Trophoblast cell (in vitro differentiated cells and primary cell): Measurements from ENCODE around the gene TXNRD3.
"Not testable (repeated sequence)": the region's sequence is repeated elsewhere in the genome, so short reads cannot be mapped to it uniquely, and the experiment has no call there.

Experiments
- DNase-seq, 2 donors: peaks; one replicate each; pipeline ENCODE4 v3.0.0-alpha.2; 2016
- H2AFZ ChIP-seq: 2 replicates; pipeline ENCODE4 v1.6.1; 2013; ENCODE audit warnings: low read length, moderate library complexity, mild to moderate bottlenecking; ENCODE audit not compliant: insufficient read depth, poor library complexity
- H2AK5ac ChIP-seq: 2 replicates; pipeline ENCODE4 v1.6.1; 2013; ENCODE audit warnings: mild to moderate bottlenecking, low read length
- H2BK120ac ChIP-seq: 2 replicates; pipeline ENCODE4 v1.6.1; 2013; ENCODE audit warnings: low read length, mild to moderate bottlenecking, moderate library complexity; ENCODE audit not compliant: insufficient read depth, poor library complexity
- H2BK12ac ChIP-seq: 2 replicates; pipeline ENCODE4 v1.6.1; 2013; ENCODE audit warnings: mild to moderate bottlenecking, low read length, moderate library complexity
- H2BK5ac ChIP-seq: 2 replicates; pipeline ENCODE4 v1.6.1; 2013; ENCODE audit warnings: low read length, low read depth, moderate library complexity, mild to moderate bottlenecking; ENCODE audit not compliant: poor library complexity
- H3K14ac ChIP-seq: 2 replicates; pipeline ENCODE4 v1.6.1; 2013; ENCODE audit warnings: mild to moderate bottlenecking, low read length
- H3K18ac ChIP-seq: 2 replicates; pipeline ENCODE4 v1.6.1; 2013; ENCODE audit warnings: mild to moderate bottlenecking, low read length
- H3K23ac ChIP-seq: 2 replicates; pipeline ENCODE4 v1.6.1; 2013; ENCODE audit warnings: low read length
- H3K27ac ChIP-seq: 2 replicates; pipeline ENCODE4 v1.5.1; 2013; ENCODE audit warnings: low read depth, mild to moderate bottlenecking, inconsistent platforms, low read length, moderate library complexity
- H3K27me3 ChIP-seq: 2 replicates; pipeline ENCODE4 v1.6.1; 2013; ENCODE audit warnings: inconsistent platforms, mild to moderate bottlenecking, low read length, moderate library complexity; ENCODE audit not compliant: insufficient read depth
- H3K36me3 ChIP-seq, 2 experiments: 1 replicate in 1 of 2; 2 replicates in 1 of 2; pipeline ENCODE4 v1.6.1; 2013; ENCODE audit warnings: low read length in 2 of 2, mild to moderate bottlenecking in 2 of 2, moderate library complexity in 1 of 2; ENCODE audit not compliant: insufficient read depth in 2 of 2, control insufficient read depth in 1 of 2
- H3K4ac ChIP-seq: 2 replicates; pipeline ENCODE4 v1.6.1; 2013; ENCODE audit warnings: low read depth, mild to moderate bottlenecking, low read length, moderate library complexity
- H3K4me1 ChIP-seq, 2 experiments: 1 replicate in 1 of 2; 2 replicates in 1 of 2; pipeline ENCODE4 v1.6.1; 2013; ENCODE audit warnings: low read length in 2 of 2, mild to moderate bottlenecking in 2 of 2, moderate library complexity in 1 of 2; ENCODE audit not compliant: insufficient read depth in 2 of 2, control insufficient read depth in 1 of 2
- H3K4me2 ChIP-seq: 2 replicates; pipeline ENCODE4 v1.6.1; 2013; ENCODE audit warnings: inconsistent platforms, mild to moderate bottlenecking, low read length, moderate library complexity
- H3K4me3 ChIP-seq: 2 replicates; pipeline ENCODE4 v1.5.1; 2013; ENCODE audit warnings: mild to moderate bottlenecking, low read depth, low read length, inconsistent platforms
- H3K79me1 ChIP-seq: one replicate; pipeline ENCODE4 v1.6.1; 2013; ENCODE audit warnings: low read length
- H3K79me2 ChIP-seq: 2 replicates; pipeline ENCODE4 v1.6.1; 2013; ENCODE audit warnings: low read length, mild to moderate bottlenecking; ENCODE audit not compliant: control insufficient read depth, insufficient read depth, poor library complexity
- H3K9ac ChIP-seq: 2 replicates; pipeline ENCODE4 v1.6.1; 2013; ENCODE audit warnings: mild to moderate bottlenecking, low read length
- H3K9me3 ChIP-seq: 2 replicates; pipeline ENCODE4 v1.6.1; 2013; ENCODE audit warnings: low read depth, mild to moderate bottlenecking, control low read depth, inconsistent platforms, low read length; ENCODE audit not compliant: insufficient read depth
- H4K12ac ChIP-seq: 2 replicates; pipeline ENCODE4 v1.6.1; 2013; ENCODE audit warnings: low read depth, mild to moderate bottlenecking, low read length, moderate library complexity
- H4K8ac ChIP-seq: 2 replicates; pipeline ENCODE4 v1.6.1; 2013; ENCODE audit warnings: low read depth, mild to moderate bottlenecking, low read length, moderate library complexity
- H4K91ac ChIP-seq: one replicate; pipeline ENCODE4 v1.6.1; 2013; ENCODE audit warnings: low read depth, mild to moderate bottlenecking, low read length, moderate library complexity
- WGBS: extraction: QIAGEN DNeasy Blood & Tissue Kit; methylation state at CpG from one replicate; pipeline ENCODE4 v1.1.7; 2013; ENCODE audit warnings: missing lambda C conversion rate; ENCODE audit not compliant: insufficient read length, insufficient coverage; ENCODE audit errors: extremely low coverage; 5-methylcytosine and 5-hydroxymethylcytosine counted together

TXNRD3 gene

DNA sequence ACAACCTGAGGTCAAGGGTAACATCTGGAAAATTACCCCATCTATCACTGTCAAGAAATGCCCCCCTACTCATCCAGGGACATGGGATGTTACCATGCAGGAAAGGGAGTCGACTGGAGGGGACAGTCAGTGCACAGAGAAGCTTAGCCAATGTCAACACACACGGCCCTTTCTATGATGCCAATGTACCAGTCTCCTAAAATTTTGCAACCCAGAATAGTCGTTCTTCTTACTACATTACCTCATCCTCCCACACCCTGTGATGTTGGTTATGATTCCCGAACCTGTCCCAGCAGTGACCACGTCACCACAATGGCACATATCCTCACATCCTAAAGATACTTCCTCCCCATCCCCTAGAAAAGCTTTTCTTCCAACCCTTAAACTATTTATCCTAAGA is 20.1 kb downstream of the TXNRD3 start:
- no CpG with 5 or more reads among the region's 5 CpGs for WGBS

DNA sequence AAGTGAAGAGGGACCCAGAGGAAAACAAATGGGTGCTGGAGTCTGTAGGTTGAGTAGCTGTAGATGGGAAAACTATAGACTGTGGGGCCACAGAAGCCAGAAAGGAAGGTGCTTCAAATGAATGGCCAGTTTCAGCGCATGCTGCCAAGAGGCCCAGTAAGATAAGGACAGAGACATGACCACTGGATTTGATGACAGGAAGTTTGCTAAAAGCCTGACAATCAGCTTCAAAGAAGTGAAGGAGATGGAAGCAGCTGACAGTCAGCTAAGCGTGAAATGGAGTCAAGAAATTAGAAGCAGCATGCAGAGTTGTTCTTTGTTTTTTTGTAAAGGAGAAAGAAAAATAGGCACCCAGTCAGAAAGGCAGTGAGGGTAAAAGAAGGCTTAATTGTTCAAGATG is 24.9 kb downstream of the TXNRD3 start:
- H4K91ac ChIP-seq = no peak overlapping the region
- H3K9me3 ChIP-seq = no peaks in the 10 kb centered on the region
- H3K27ac ChIP-seq = no peak overlapping the region
- no peak overlapping the region for H3K23ac ChIP-seq
- no peak overlapping the region for H2BK5ac ChIP-seq
- no peaks in the 10 kb centered on the region for H3K79me2 ChIP-seq
- H3K4me2 ChIP-seq = no peak overlapping the region
- H3K9ac ChIP-seq = no peak overlapping the region
- no CpG with 5 or more reads among the region's 2 CpGs for WGBS
- no peaks in the 10 kb centered on the region for H3K36me3 ChIP-seq
- H2AFZ ChIP-seq = no peak overlapping the region
- H3K79me1 ChIP-seq = no peaks in the 10 kb centered on the region
- H2BK120ac ChIP-seq = no peak overlapping the region
- H2AK5ac ChIP-seq = no peak overlapping the region
- no peak overlapping the region for H3K4me3 ChIP-seq
- H3K14ac ChIP-seq = no peak overlapping the region
- no peaks in the 10 kb centered on the region for H3K27me3 ChIP-seq
- no peak overlapping the region for H4K8ac ChIP-seq
- no peak overlapping the region for H4K12ac ChIP-seq
- H3K4me1 ChIP-seq = no peaks in the 10 kb centered on the region
- DNase-seq = no peak
- no peak overlapping the region for H3K18ac ChIP-seq
- H2BK12ac ChIP-seq = no peak overlapping the region
- H3K4ac ChIP-seq = no peak overlapping the region

More for the DNA sequence above, 20.1 kb downstream of the TXNRD3 start:
- H3K23ac ChIP-seq = no peak overlapping the region
- no peaks in the 10 kb centered on the region for H3K4me1 ChIP-seq
- no peak overlapping the region for H4K8ac ChIP-seq
- no peaks in the 10 kb centered on the region for H3K27me3 ChIP-seq
- H3K18ac ChIP-seq = no peak overlapping the region
- H2BK120ac ChIP-seq = no peak overlapping the region
- H2BK12ac ChIP-seq = no peak overlapping the region
- H4K12ac ChIP-seq = no peak overlapping the region
- no peaks in the 10 kb centered on the region for H3K79me2 ChIP-seq
- H3K4me3 ChIP-seq = no peak overlapping the region
- no peaks in the 10 kb centered on the region for H3K79me1 ChIP-seq
- no peak for DNase-seq
- no peaks in the 10 kb centered on the region for H3K9me3 ChIP-seq
- no peak overlapping the region for H3K27ac ChIP-seq
- H2AK5ac ChIP-seq = no peak overlapping the region
- H2BK5ac ChIP-seq = no peak overlapping the region
- no peak overlapping the region for H2AFZ ChIP-seq
- H3K4ac ChIP-seq = no peak overlapping the region
- no peak overlapping the region for H3K4me2 ChIP-seq
- no peaks in the 10 kb centered on the region for H3K36me3 ChIP-seq
- no peak overlapping the region for H4K91ac ChIP-seq
- H3K9ac ChIP-seq = no peak overlapping the region
- no peak overlapping the region for H3K14ac ChIP-seq

DNA sequence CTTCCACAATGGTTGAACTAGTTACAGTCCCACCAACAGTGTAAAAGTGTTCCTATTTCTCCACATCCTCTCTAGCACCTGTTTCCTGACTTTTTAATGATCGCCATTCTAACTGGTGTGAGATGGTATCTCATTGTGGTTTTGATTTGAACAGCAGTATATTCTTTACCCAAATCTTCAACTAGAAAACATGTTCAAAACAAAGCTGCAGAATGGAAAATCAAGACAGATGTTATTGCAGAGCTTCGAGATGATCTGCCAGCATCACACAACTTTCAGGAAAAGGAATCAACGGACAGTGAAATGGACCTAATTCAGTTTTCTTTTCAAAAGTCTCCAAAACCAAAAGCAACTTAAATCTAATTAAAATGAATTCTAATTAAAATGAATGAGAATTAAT is 29.2 kb downstream of the TXNRD3 start:
- not testable (repeated sequence) for H2AK5ac ChIP-seq, H3K9ac ChIP-seq, H4K8ac ChIP-seq, H3K4ac ChIP-seq, H3K79me2 ChIP-seq, H3K4me3 ChIP-seq, H2BK5ac ChIP-seq, H2BK12ac ChIP-seq, H3K18ac ChIP-seq, H3K14ac ChIP-seq, H3K79me1 ChIP-seq, H4K12ac ChIP-seq, H4K91ac ChIP-seq, H3K27me3 ChIP-seq, H2BK120ac ChIP-seq, H2AFZ ChIP-seq, H3K27ac ChIP-seq, H3K4me2 ChIP-seq, H3K36me3 ChIP-seq, H3K9me3 ChIP-seq, DNase-seq, H3K23ac ChIP-seq
- peaks cover 6 to 10% of the 10 kb centered on the region in 2 experiments for H3K4me1 ChIP-seq
- no CpG with 5 or more reads among the region's 3 CpGs for WGBS

DNA sequence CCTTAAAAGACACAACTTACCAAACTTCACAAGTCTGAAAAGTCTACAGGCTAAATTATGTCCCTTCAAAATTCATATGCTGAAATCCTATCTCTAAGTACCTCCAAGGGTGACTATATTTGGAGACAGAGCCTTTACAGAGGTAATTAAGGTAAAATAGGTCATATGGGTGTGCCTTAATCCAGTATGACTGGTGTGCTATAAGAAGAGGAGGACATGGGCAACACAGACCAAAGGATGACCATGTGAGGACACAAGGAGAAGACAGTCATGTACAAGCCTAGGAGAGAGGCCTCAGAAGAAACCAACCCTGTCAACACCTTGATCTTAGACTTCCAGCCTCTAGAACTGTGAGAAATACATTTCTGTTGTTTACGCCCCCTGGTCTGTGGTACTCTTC is 32.2 kb downstream of the TXNRD3 start:
- H3K14ac ChIP-seq = peak overlapping the region; percentile 56
- H4K12ac ChIP-seq = no peak overlapping the region
- H3K4ac ChIP-seq = no peak overlapping the region
- H3K23ac ChIP-seq = no peak overlapping the region
- WGBS = no CpG with 5 or more reads among the region's 1 CpG
- H3K9me3 ChIP-seq = no peaks in the 10 kb centered on the region
- H4K8ac ChIP-seq = no peak overlapping the region
- H3K4me1 ChIP-seq = peaks cover 6 to 12% of the 10 kb centered on the region in 2 experiments
- no peak overlapping the region for H2BK5ac ChIP-seq
- DNase-seq = no peak
- H3K79me1 ChIP-seq = peaks cover 4% of the 10 kb centered on the region
- no peak overlapping the region for H3K4me3 ChIP-seq
- no peak overlapping the region for H3K9ac ChIP-seq
- H3K27ac ChIP-seq = no peak overlapping the region
- H4K91ac ChIP-seq = peak overlapping the region; percentile 83
- peak overlapping the region; percentile 53 for H2BK120ac ChIP-seq
- no peaks in the 10 kb centered on the region for H3K36me3 ChIP-seq
- H3K18ac ChIP-seq = no peak overlapping the region
- H2BK12ac ChIP-seq = peak overlapping the region; percentile 94
- H2AFZ ChIP-seq = no peak overlapping the region
- no peak overlapping the region for H2AK5ac ChIP-seq
- H3K4me2 ChIP-seq = no peak overlapping the region
- H3K27me3 ChIP-seq = no peaks in the 10 kb centered on the region
- no peaks in the 10 kb centered on the region for H3K79me2 ChIP-seq
